ENCODE results near the gene TMEM94. TPM values are rescaled to one million over a fixed set of nuclear protein-coding genes. Genes with fewer than 3 reads are reported as not detected.

Gene TMEM94
- total and polyA plus RNA-seq, 2 of the 8 experiments (the other 6 are each of a cell fraction or from before 2014, with no cell fraction given), result 54.8 to 69.9 TPM

Small RNA genes lying within 50 kb of the gene (microRNA-seq; reads per million reads assigned to microRNA genes)
- 0 to 0.41 reads per million in 2 experiments for gene MIR6785 (ENCODE audit: borderline microRNAs expressed in 2 of 2, borderline number of aligned reads in 2 of 2, borderline replicate concordance in 1 of 2)

Small RNA genes lying within 50 kb of the gene (small RNA-seq; reads per million reads assigned to genes)
- gene RF00019 (ENCODE audit: insufficient read depth) (not detected), gene RNU6-938P (ENCODE audit: insufficient read depth) (not detected)

Other genes starting within 250 kb of the TMEM94 start
- gene GGA3, start 195.0 kb upstream of the TMEM94 start, total RNA-seq (2021; fragmentation: NEBNext Ultra II Directional; extraction: Animal tissue kit (Norgen Biotek cat#: 25700)), result 54.2 and 60.0 TPM in 2 replicates
- 40.6 and 53.8 TPM in 2 replicates for gene GGA3, start 195.0 kb upstream of the TMEM94 start, polyA plus RNA-seq (2011; rRNA removed)
- 75.5 and 79.4 TPM in 2 replicates for gene MRPS7, start 194.8 kb upstream of the TMEM94 start, total RNA-seq (2021; fragmentation: NEBNext Ultra II Directional; extraction: Animal tissue kit (Norgen Biotek cat#: 25700))
- gene MRPS7, start 194.8 kb upstream of the TMEM94 start, polyA plus RNA-seq (2011; rRNA removed), result 53.9 and 63.4 TPM in 2 replicates
- 16.1 and 17.5 TPM in 2 replicates for gene MIF4GD, start 185.4 kb upstream of the TMEM94 start, total RNA-seq (2021; fragmentation: NEBNext Ultra II Directional; extraction: Animal tissue kit (Norgen Biotek cat#: 25700))
- 51.1 and 60.6 TPM in 2 replicates for gene MIF4GD, start 185.4 kb upstream of the TMEM94 start, polyA plus RNA-seq (2011; rRNA removed)
- gene SLC25A19, start 167.2 kb upstream of the TMEM94 start, total RNA-seq (2021; fragmentation: NEBNext Ultra II Directional; extraction: Animal tissue kit (Norgen Biotek cat#: 25700)), result 28.6 and 33.3 TPM in 2 replicates
- gene SLC25A19, start 167.2 kb upstream of the TMEM94 start, polyA plus RNA-seq (2011; rRNA removed), result 32.6 and 34.2 TPM in 2 replicates
- 101 and 102 TPM in 2 replicates for gene GRB2, start 51.0 kb upstream of the TMEM94 start, total RNA-seq (2021; fragmentation: NEBNext Ultra II Directional; extraction: Animal tissue kit (Norgen Biotek cat#: 25700))
- gene GRB2, start 51.0 kb upstream of the TMEM94 start, polyA plus RNA-seq (2011; rRNA removed), result 44.2 and 51.8 TPM in 2 replicates
- gene CASKIN2, start 58.9 kb downstream of the TMEM94 start, total RNA-seq (2021; fragmentation: NEBNext Ultra II Directional; extraction: Animal tissue kit (Norgen Biotek cat#: 25700)), result 28.9 and 32.3 TPM in 2 replicates
- 6.7 and 10.6 TPM in 2 replicates for gene CASKIN2, start 58.9 kb downstream of the TMEM94 start, polyA plus RNA-seq (2011; rRNA removed)
- gene TSEN54, start 59.9 kb downstream of the TMEM94 start, total RNA-seq (2021; fragmentation: NEBNext Ultra II Directional; extraction: Animal tissue kit (Norgen Biotek cat#: 25700)), result 43.6 and 44.8 TPM in 2 replicates
- gene TSEN54, start 59.9 kb downstream of the TMEM94 start, polyA plus RNA-seq (2011; rRNA removed), result 60.3 and 68.1 TPM in 2 replicates
- 64.5 and 66.6 TPM in 2 replicates for gene LLGL2, start 69.1 kb downstream of the TMEM94 start, total RNA-seq (2021; fragmentation: NEBNext Ultra II Directional; extraction: Animal tissue kit (Norgen Biotek cat#: 25700))
- gene LLGL2, start 69.1 kb downstream of the TMEM94 start, polyA plus RNA-seq (2011; rRNA removed), result 77.1 and 126 TPM in 2 replicates
- 11.2 and 13.8 TPM in 2 replicates for gene MYO15B, start 131.2 kb downstream of the TMEM94 start, total RNA-seq (2021; fragmentation: NEBNext Ultra II Directional; extraction: Animal tissue kit (Norgen Biotek cat#: 25700))
- gene MYO15B, start 131.2 kb downstream of the TMEM94 start, polyA plus RNA-seq (2011; rRNA removed), result 7.1 and 15.1 TPM in 2 replicates
- gene SMIM5, start 176.8 kb downstream of the TMEM94 start, total RNA-seq (2021; fragmentation: NEBNext Ultra II Directional; extraction: Animal tissue kit (Norgen Biotek cat#: 25700)), result not detected in 2 replicates
- not detected in 2 replicates for gene SMIM5, start 176.8 kb downstream of the TMEM94 start, polyA plus RNA-seq (2011; rRNA removed)
- gene RECQL5, start 210.5 kb downstream of the TMEM94 start, total RNA-seq (2021; fragmentation: NEBNext Ultra II Directional; extraction: Animal tissue kit (Norgen Biotek cat#: 25700)), result 40.7 and 41.1 TPM in 2 replicates
- gene RECQL5, start 210.5 kb downstream of the TMEM94 start, polyA plus RNA-seq (2011; rRNA removed), result 15.1 and 34.9 TPM in 2 replicates
- gene SAP30BP, start 210.7 kb downstream of the TMEM94 start, total RNA-seq (2021; fragmentation: NEBNext Ultra II Directional; extraction: Animal tissue kit (Norgen Biotek cat#: 25700)), result 79.9 and 81.5 TPM in 2 replicates
- 63.3 and 82.1 TPM in 2 replicates for gene SAP30BP, start 210.7 kb downstream of the TMEM94 start, polyA plus RNA-seq (2011; rRNA removed)

Data from H1 (cell line).